DOHH2 (cell line): ENCODE results near the gene H6PD.

ENCODE experiments used
- H3F3A ChIP-seq: fragments of 200-600 bp; sonication (generic), shearing (Covaris generic); 2 replicates; pipeline ENCODE4 v1.6.0; 2016; ENCODE audit warnings: antibody characterized with exemption, mild to moderate bottlenecking; ENCODE audit not compliant: control insufficient read depth, insufficient read depth
- H3K27ac ChIP-seq: fragments of 200-600 bp; sonication (generic); 2 replicates; pipeline ENCODE4 v1.5.1; 2014; ENCODE audit warnings: low read depth, mild to moderate bottlenecking, low read length, moderate library complexity
- H3K27me3 ChIP-seq: fragments of 200-600 bp; sonication (generic); 2 replicates; pipeline ENCODE4 v1.6.1; 2014; ENCODE audit warnings: mild to moderate bottlenecking, low read length, mixed read lengths; ENCODE audit not compliant: control insufficient read depth
- H3K36me3 ChIP-seq: fragments of 200-600 bp; sonication (generic); 2 replicates; pipeline ENCODE4 v1.6.1; 2014; ENCODE audit warnings: mild to moderate bottlenecking, low read length, moderate library complexity, mixed read lengths; ENCODE audit not compliant: control insufficient read depth
- H3K4me1 ChIP-seq: fragments of 200-600 bp; sonication (generic); 2 replicates; pipeline ENCODE4 v1.6.1; 2014; ENCODE audit warnings: mild to moderate bottlenecking, low read length, mixed read lengths; ENCODE audit not compliant: control insufficient read depth
- H3K4me2 ChIP-seq: fragments of 200-600 bp; sonication (generic); 2 replicates; pipeline ENCODE4 v1.6.0; 2014; ENCODE audit warnings: mild to moderate bottlenecking, low read length, moderate library complexity
- H3K4me3 ChIP-seq: fragments of 200-600 bp; sonication (generic); 2 replicates; pipeline ENCODE4 v1.5.1; 2014; ENCODE audit warnings: mild to moderate bottlenecking, low read length, mixed read lengths
- H3K79me2 ChIP-seq: fragments of 200-600 bp; sonication (generic); 2 replicates; pipeline ENCODE4 v1.6.1; 2014; ENCODE audit warnings: mild to moderate bottlenecking, low read length, mixed read lengths; ENCODE audit not compliant: control insufficient read depth
- H3K9me2 ChIP-seq: fragments of 200-600 bp; sonication (generic); replicated peaks from 2 replicates; pipeline ENCODE4 v1.6.1; 2014; ENCODE audit warnings: mild to moderate bottlenecking, low read length, mixed read lengths; ENCODE audit not compliant: control insufficient read depth
- H3K9me3 ChIP-seq: fragments of 200-600 bp; sonication (generic); 2 replicates; pipeline ENCODE4 v1.6.1; 2014; ENCODE audit warnings: antibody characterized with exemption, low read length, mixed read lengths; ENCODE audit not compliant: control insufficient read depth, insufficient read depth
- H4K20me1 ChIP-seq: fragments of 200-600 bp; sonication (generic); 2 replicates; pipeline ENCODE4 v1.6.0; 2014; ENCODE audit warnings: low read depth, mild to moderate bottlenecking, antibody characterized with exemption, low read length, moderate library complexity; ENCODE audit not compliant: control insufficient read depth, insufficient read depth
- CTCF ChIP-seq: fragments of 200-600 bp; sonication (generic); IDR thresholded peaks from one replicate; pipeline ENCODE4 v1.5.1; 2014; ENCODE audit warnings: antibody characterized with exemption, mild to moderate bottlenecking, low read depth, low read length; ENCODE audit not compliant: poor library complexity, severe bottlenecking
- EZH2phosphoT487 ChIP-seq: fragments of 200-600 bp; sonication (generic); IDR thresholded peaks from 2 replicates; pipeline ENCODE4 v1.6.1; 2017; ENCODE audit warnings: borderline replicate concordance, mild to moderate bottlenecking, antibody characterized with exemption, low read length, moderate library complexity, mixed read lengths

H6PD gene

GRCh38 chr1:9239622-9240401 is 5.2 kb downstream of the H6PD start:
- no peak overlapping the region for H3K27ac ChIP-seq
- H3K27me3 ChIP-seq: no peaks in the 10 kb centered on the region
- H3K79me2 ChIP-seq: peaks cover 10% of the 10 kb centered on the region
- no peaks in the 10 kb centered on the region for H3K9me3 ChIP-seq
- TF ChIP-seq EZH2phosphoT487 (no peak), CTCF (no peak)
- H3K36me3 ChIP-seq: peaks cover 2% of the 10 kb centered on the region; the same call in 1 of the 2 replicates
- peaks cover 23% of the 10 kb centered on the region for H3K4me1 ChIP-seq
- H4K20me1 ChIP-seq: peaks cover 3% of the 10 kb centered on the region; the same call in 1 of the 2 replicates
- H3K4me3 ChIP-seq: no peak overlapping the region
- no peaks in the 10 kb centered on the region for H3K9me2 ChIP-seq
- peak overlapping the region; percentile 24 for H3K4me2 ChIP-seq
- H3F3A ChIP-seq: 0 out of 2 replicates have a peak, but pooled peaks cover 2% of the 10 kb centered on the region

GRCh38 chr1:9240914-9241820 is 6.6 kb downstream of the H6PD start:
- peaks cover 2% of the 10 kb centered on the region; the same call in 1 of the 2 replicates for H3K36me3 ChIP-seq
- H3F3A ChIP-seq: 0 out of 2 replicates have a peak, but pooled peaks cover 2% of the 10 kb centered on the region
- H3K4me2 ChIP-seq: no peak overlapping the region
- H3K9me2 ChIP-seq: no peaks in the 10 kb centered on the region
- no peak for TF ChIP-seq CTCF
- TF ChIP-seq EZH2phosphoT487: no peak
- H3K79me2 ChIP-seq: no peaks in the 10 kb centered on the region
- no peak overlapping the region for H3K4me3 ChIP-seq
- H3K4me1 ChIP-seq: peaks cover 17% of the 10 kb centered on the region
- no peaks in the 10 kb centered on the region for H3K27me3 ChIP-seq
- H4K20me1 ChIP-seq: peaks cover 3% of the 10 kb centered on the region; the same call in 1 of the 2 replicates
- no peaks in the 10 kb centered on the region for H3K9me3 ChIP-seq
- no peak overlapping the region for H3K27ac ChIP-seq

GRCh38 chr1:9241891-9242290 is 7.3 kb downstream of the H6PD start:
- Histone ChIP-seq H3K36me3 (no peaks in the 10 kb centered on the region; the same call in 1 of the 2 replicates), H3K9me3 (no peaks in the 10 kb centered on the region), H4K20me1 (peaks cover 3% of the 10 kb centered on the region; the same call in 1 of the 2 replicates), H3K27ac (no peak overlapping the region), H3K4me3 (no peak overlapping the region), H3K27me3 (no peaks in the 10 kb centered on the region), H3K79me2 (no peaks in the 10 kb centered on the region), H3K4me2 (no peak overlapping the region), H3F3A (no peaks in the 10 kb centered on the region), H3K4me1 (peaks cover 14% of the 10 kb centered on the region), H3K9me2 (no peaks in the 10 kb centered on the region)
- no peak for TF ChIP-seq CTCF
- no peak for TF ChIP-seq EZH2phosphoT487
